Subcutaneous abdominal adipose tissue (tissue), 5 donors: ENCODE data around the gene MIDN.

ENCODE experiments used
- H3K27ac ChIP-seq: one replicate; pipeline ENCODE4 v1.7.0; 2013; ENCODE audit warnings: low read depth, mild to moderate bottlenecking, inconsistent platforms, low read length, moderate library complexity
- H3K27me3 ChIP-seq, 5 donors: one replicate each; pipeline ENCODE4 v1.7.0; 2013; ENCODE audit warnings: low read length in 5 of 5, inconsistent platforms in 1 of 5; ENCODE audit not compliant: control insufficient read depth in 5 of 5, insufficient read depth in 4 of 5
- H3K36me3 ChIP-seq, 5 donors: one replicate each; pipeline ENCODE4 v1.7.0; 2013; ENCODE audit warnings: low read length in 5 of 5; ENCODE audit not compliant: control insufficient read depth in 5 of 5, insufficient read depth in 5 of 5
- H3K4me1 ChIP-seq, 5 donors: one replicate each; pipeline ENCODE4 v1.7.0; 2013; ENCODE audit warnings: low read length in 5 of 5, mild to moderate bottlenecking in 3 of 5, moderate library complexity in 1 of 5; ENCODE audit not compliant: control insufficient read depth in 5 of 5, insufficient read depth in 5 of 5
- H3K4me3 ChIP-seq, 5 donors: one replicate each; pipeline ENCODE4 v1.7.0; 2013; ENCODE audit warnings: low read length in 5 of 5, low read depth in 1 of 5
- H3K9ac ChIP-seq, 5 donors: one replicate each; pipeline ENCODE4 v1.7.0; 2013; ENCODE audit warnings: low read length in 5 of 5, mild to moderate bottlenecking in 4 of 5, moderate library complexity in 3 of 5
- H3K9me3 ChIP-seq, 5 donors: one replicate each; pipeline ENCODE4 v1.7.0; 2013; ENCODE audit warnings: low read length in 5 of 5; ENCODE audit not compliant: control insufficient read depth in 5 of 5
- donor health status: healthy.
- donor health status: healthy.
- donor health status: healthy.
- donor health status: healthy.
- donor health status: healthy.

Gene MIDN

DNA sequence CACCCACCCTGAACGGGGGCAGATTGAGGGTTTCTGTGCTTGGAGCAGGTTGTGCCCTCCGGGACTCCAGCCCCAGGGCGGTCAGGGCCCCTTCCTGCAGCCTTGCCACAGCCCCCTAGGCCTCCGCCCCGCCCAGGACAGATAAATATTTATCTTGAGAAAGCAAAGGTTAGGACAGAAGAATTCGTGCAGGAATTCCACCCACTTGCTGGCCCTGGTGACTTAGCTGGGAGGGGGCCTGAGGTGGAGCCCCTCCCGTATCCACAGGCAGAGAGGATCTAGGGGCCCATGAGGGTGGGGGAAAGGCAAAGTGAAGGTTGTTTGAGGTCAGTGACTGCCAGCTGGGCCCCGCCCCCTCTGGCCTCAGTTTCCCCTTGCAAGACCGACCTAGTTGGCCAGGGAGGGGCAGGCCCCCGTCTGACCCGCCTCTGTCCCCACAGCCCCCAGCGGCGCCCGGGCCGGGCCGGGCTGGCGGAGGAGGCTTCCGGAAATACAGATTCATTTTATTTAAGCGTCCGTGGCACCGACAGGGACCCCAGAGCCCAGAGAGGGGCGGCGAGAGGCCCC is 5.2 kb downstream of the MIDN start:
- Histone ChIP-seq H3K36me3 (peaks cover 0 to 50% (median 40%) of the 10 kb centered on the region in 5 donors), H3K27ac (peak overlapping the region; percentile 97), H3K9ac (peak overlapping the region in 4 of 5 donors; percentile 71 to 86 (median 74)), H3K4me3 (peak overlapping the region; percentile 42 to 80 (median 57)), H3K4me1 (peaks cover 2 to 63% (median 51%) of the 10 kb centered on the region in 5 donors), H3K27me3 (no peaks in the 10 kb centered on the region), H3K9me3 (no peaks in the 10 kb centered on the region)

DNA sequence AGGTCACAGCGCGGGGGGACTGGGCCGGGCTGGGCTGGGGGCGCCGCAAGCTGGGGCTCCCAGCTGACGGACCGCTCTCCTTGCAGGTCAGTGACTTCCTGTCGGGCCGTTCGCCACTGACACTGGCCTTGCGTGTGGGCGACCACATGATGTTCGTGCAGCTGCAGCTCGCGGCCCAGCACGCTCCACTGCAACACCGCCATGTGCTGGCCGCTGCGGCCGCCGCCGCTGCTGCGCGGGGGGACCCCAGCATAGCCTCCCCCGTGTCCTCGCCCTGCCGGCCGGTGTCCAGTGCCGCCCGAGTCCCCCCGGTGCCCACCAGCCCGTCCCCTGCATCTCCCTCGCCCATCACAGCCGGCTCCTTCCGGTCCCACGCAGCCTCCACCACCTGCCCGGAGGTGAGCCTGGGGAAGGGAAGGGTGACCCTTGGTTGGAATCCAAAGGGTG is 5.7 kb downstream of the MIDN start:
- H3K4me1 ChIP-seq = peaks cover 4 to 67% (median 56%) of the 10 kb centered on the region in 5 donors
- H3K36me3 ChIP-seq = peaks cover 0 to 52% (median 40%) of the 10 kb centered on the region in 5 donors
- H3K27me3 ChIP-seq = peaks cover 0 to 2% (median 0%) of the 10 kb centered on the region in 5 donors
- H3K27ac ChIP-seq = peak overlapping the region; percentile 97
- H3K4me3 ChIP-seq = peak overlapping the region in 2 of 5 donors; percentile 77 to 80
- H3K9ac ChIP-seq = peak overlapping the region in 4 of 5 donors; percentile 51 to 86 (median 72)
- H3K9me3 ChIP-seq = peaks cover 0 to 2% (median 0%) of the 10 kb centered on the region in 5 donors

DNA sequence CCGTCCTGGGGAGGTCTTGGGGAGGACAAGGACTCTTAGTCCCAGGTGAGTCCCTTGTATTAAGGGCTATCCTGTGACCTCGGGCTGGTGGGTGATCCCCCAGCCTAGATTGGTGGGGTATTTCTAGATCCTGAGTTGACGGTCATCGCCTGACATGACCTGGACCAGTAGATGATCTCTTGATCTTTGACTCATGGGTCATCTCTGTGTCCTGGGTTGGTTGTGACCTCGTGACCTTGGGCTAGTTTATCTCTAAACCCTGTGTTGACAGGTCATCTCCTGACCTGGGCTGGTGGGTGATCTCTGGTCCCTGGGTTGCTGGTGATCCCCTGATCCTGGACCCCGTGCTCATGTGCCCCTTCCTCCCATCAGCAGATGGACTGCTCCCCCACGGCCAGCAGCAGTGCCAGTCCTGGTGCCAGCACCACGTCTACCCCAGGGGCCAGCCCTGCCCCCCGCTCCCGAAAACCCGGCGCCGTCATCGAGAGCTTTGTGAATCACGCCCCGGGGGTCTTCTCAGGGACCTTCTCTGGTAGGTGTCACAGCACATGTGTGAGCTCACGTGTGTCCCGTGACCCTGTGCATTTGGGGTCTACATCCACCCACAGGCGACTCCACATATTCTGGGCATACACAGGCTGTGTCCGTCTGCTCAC is 6.3 kb downstream of the MIDN start:
- peaks cover 0 to 6% (median 0%) of the 10 kb centered on the region in 5 donors for H3K27me3 ChIP-seq
- peaks cover 9 to 73% (median 62%) of the 10 kb centered on the region in 5 donors for H3K4me1 ChIP-seq
- H3K27ac ChIP-seq = peak overlapping the region; percentile 97
- H3K9ac ChIP-seq = peak overlapping the region in 3 of 5 donors; percentile 51 to 74 (median 68)
- peaks cover 0 to 53% (median 40%) of the 10 kb centered on the region in 5 donors for H3K36me3 ChIP-seq
- peaks cover 0 to 2% (median 0%) of the 10 kb centered on the region in 5 donors for H3K9me3 ChIP-seq
- H3K4me3 ChIP-seq = peak overlapping the region in 2 of 5 donors; percentile 77 to 80

DNA sequence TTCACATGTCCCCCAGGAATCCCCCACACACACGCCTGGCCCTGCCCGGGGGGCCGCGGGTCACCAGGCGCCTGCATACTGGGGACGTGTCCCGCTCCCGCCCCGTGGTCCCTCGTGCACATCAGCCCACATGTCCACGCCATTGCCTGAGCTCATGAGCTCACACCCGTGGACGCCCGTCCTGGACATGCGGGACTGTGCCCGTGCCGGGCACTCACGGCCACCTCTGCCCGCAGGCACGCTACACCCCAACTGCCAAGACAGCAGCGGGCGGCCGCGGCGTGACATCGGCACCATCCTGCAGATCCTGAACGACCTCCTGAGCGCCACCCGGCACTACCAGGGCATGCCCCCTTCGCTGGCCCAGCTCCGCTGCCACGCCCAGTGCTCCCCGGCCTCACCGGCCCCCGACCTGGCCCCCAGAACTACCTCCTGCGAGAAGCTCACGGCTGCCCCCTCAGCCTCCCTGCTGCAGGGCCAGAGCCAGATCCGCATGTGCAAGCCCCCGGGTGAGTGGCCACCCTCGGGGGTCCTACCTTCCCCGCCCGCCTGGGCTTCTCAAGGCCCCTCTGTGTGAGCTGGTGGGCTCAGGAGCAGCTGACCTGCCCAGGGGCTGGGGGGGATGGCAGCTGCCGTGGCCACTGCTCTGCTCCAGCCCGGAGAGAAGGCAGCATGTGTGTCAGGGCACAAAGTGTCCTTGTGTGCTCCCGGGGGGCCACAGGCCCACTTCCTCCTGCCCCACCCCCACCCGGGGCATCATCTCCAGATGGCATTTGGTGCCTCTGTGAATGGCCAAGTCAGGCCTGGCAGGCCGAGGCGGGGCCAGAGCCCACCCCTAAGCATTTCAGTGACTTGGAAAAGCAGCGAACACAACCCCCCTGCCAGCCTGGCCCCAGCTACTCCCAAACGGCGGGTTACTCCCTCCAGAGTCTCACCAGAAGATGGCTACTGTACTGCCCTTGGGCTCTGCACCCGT is 7.1 kb downstream of the MIDN start:
- Histone ChIP-seq H3K9ac (peak overlapping the region in 1 of 5 donors; percentile 30), H3K4me1 (peaks cover 9 to 81% (median 70%) of the 10 kb centered on the region in 5 donors), H3K36me3 (peaks cover 0 to 53% (median 40%) of the 10 kb centered on the region in 5 donors), H3K4me3 (no peak overlapping the region), H3K9me3 (peaks cover 0 to 2% (median 0%) of the 10 kb centered on the region in 5 donors), H3K27ac (peak overlapping the region; percentile 97), H3K27me3 (peaks cover 0 to 6% (median 0%) of the 10 kb centered on the region in 5 donors)

DNA sequence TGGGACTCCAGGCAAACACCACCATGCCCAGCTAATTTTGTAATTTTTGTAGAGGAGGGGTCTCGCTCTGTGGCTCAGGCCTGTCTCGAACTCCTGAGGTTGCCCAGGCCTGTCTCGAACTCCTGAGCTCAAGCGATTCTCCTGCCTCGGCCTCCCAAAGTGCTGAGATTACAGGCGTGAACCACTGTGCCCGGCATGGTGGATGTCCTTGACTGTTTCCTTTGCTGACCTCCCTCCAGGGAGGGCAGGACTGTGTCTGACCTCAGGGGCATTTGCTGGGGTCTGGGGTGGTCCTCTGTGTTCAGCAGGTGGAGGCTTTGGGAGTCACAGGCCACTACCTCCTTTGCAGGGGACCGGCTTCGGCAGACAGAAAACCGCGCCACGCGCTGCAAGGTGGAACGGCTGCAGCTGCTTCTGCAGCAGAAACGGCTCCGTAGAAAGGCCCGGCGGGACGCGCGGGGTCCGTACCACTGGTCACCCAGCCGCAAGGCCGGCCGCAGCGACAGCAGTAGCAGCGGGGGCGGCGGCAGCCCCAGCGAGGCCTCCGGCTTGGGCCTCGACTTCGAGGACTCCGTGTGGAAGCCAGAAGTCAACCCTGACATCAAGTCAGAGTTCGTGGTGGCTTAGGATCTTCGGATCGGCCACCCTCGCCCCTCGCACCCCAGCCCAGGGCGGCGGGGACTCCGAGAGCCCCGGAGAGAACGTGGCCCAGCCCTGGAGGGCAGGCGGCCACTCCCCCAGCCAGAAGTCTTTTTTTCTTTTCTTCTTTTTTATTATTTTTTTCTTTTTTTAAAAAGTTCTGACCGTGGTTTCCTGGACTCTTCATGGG is 8.5 kb downstream of the MIDN start:
- peaks cover 8 to 85% (median 73%) of the 10 kb centered on the region in 5 donors for H3K4me1 ChIP-seq
- peaks cover 0 to 6% (median 0%) of the 10 kb centered on the region in 5 donors for H3K27me3 ChIP-seq
- H3K9me3 ChIP-seq = peaks cover 0 to 2% (median 0%) of the 10 kb centered on the region in 5 donors
- H3K36me3 ChIP-seq = peaks cover 0 to 46% (median 35%) of the 10 kb centered on the region in 5 donors
- H3K27ac ChIP-seq = peak overlapping the region; percentile 10
- no peak overlapping the region for H3K4me3 ChIP-seq
- no peak overlapping the region for H3K9ac ChIP-seq

DNA sequence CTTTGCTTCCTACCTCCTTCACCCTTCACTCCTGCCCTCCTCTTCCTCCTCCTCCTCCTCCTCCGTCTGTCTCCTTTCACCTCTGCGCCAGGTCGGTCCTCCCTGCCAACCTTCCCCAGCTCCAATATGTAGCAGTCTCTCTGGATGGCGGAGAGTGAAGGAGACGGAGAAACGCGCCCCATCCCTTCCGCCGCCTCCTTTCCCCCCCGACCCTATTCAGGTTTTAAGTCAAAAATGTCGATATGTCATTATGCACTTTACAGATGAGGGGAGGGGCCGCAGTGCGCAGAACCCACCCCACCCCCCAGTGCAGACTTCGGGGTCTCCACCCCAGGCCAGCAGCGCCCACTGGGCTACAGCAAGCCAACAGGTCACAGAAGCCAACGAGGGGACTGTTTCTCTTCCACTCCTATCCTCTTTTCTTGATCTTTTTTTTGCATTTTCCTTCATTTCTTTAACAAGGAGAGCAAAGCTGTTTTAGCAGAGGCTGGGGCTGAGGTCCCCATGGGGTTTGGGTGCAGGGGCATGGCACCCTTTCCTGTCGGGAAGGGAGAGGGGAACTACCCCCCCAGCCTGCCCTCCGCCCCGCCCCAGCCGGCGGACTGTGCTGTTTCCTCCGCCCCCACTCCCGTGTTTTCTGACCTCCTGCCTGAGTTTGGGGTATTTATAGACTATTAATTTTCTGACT is 9.2 kb downstream of the MIDN start:
- Histone ChIP-seq H3K27ac (peak overlapping the region; percentile 90), H3K4me1 (peaks cover 10 to 89% (median 79%) of the 10 kb centered on the region in 5 donors), H3K9me3 (peaks cover 0 to 2% (median 0%) of the 10 kb centered on the region in 5 donors), H3K4me3 (no peak overlapping the region), H3K36me3 (peaks cover 0 to 45% (median 34%) of the 10 kb centered on the region in 5 donors), H3K27me3 (peaks cover 0 to 6% (median 0%) of the 10 kb centered on the region in 5 donors), H3K9ac (no peak overlapping the region)

DNA sequence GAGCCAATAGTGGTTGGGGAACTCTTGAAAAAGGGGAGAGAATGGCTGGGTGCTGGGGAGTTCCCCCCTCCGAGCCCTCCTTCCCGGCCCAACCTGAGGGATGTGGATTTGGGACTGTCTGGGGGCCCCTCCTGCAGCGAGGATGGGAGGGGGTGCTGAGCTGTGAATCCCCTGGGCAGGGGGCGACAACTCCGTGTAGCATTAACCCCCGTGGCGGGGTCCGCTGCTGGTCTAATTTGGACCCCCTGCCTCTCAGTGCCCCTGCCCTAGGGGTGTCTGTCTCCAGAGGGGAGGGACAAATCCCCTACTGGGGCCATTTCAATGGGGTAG is 9.7 kb downstream of the MIDN start:
- Histone ChIP-seq H3K27ac (peak overlapping the region; percentile 90), H3K9ac (peak overlapping the region in 1 of 5 donors; percentile 28), H3K9me3 (peaks cover 0 to 2% (median 0%) of the 10 kb centered on the region in 5 donors), H3K36me3 (peaks cover 0 to 45% (median 34%) of the 10 kb centered on the region in 5 donors), H3K27me3 (peaks cover 0 to 6% (median 0%) of the 10 kb centered on the region in 5 donors), H3K4me3 (peak overlapping the region in 1 of 5 donors; percentile 16), H3K4me1 (peaks cover 10 to 91% (median 82%) of the 10 kb centered on the region in 5 donors)

DNA sequence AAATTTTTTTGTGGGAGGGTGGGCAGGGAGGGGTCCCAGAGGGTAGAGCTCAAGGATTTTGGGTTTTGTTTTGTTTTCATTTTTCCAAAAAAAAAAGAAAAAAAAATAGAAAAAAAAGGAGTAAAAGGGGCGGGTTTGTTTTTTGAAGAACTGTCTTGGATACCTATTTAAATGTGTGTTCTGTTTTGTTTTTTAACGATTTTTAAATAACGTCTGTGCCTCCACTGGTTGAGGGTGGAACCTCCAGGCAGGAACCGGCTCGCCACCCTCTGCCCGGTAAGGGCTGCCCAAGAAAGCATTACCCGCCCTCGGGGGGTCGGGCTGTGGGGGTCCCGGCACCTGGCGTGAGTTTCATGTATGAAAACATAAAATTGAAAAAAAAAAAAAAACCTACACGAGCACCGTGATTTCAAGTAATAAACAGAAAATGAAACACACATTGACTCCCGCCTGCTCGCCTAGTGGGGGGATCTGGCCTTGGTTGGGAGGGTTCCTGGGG is 10.4 kb downstream of the MIDN start:
- Histone ChIP-seq H3K27ac (peak overlapping the region; percentile 90), H3K9ac (peak overlapping the region in 4 of 5 donors; percentile 24 to 97 (median 49)), H3K36me3 (peaks cover 0 to 44% (median 34%) of the 10 kb centered on the region in 5 donors), H3K9me3 (peaks cover 0 to 2% (median 0%) of the 10 kb centered on the region in 5 donors), H3K27me3 (peaks cover 0 to 6% (median 0%) of the 10 kb centered on the region in 5 donors), H3K4me3 (peak overlapping the region in 4 of 5 donors; percentile 36 to 81 (median 42)), H3K4me1 (peaks cover 10 to 86% (median 76%) of the 10 kb centered on the region in 5 donors)
